ENCODE data around the gene PLPPR3. TPM values are rescaled to one million over a fixed set of nuclear protein-coding genes. Genes with fewer than 3 reads are reported as not detected.
"Not testable (repeated sequence)": the region's sequence is repeated elsewhere in the genome, so short reads cannot be mapped to it uniquely, and the experiment has no call there.

The PLPPR3 gene
- total and polyA plus RNA-seq, 2 donors: 0.16 to 0.19 TPM

- no peaks in the 10 kb centered on the region for H3K4me1 ChIP-seq (ENCODE audit: control insufficient read depth in 2 of 2, insufficient read depth in 2 of 2, low read length in 2 of 2)
- H3K4me3 ChIP-seq (ENCODE audit: low read length in 2 of 2): no peak overlapping the region
- no peak overlapping the region for H3K27ac ChIP-seq (ENCODE audit: low read depth in 1 of 2, low read length in 1 of 2)
- DNase-seq (ENCODE audit: low read depth in 6 of 9, low spot score in 9 of 9): no peak
- H3K36me3 ChIP-seq (ENCODE audit: control insufficient read depth in 2 of 2, insufficient read depth in 2 of 2, low read length in 1 of 2): no peaks in the 10 kb centered on the region
- WGBS: 58% methylated on average over 12 of the region's 12 CpGs
- peaks cover 35 to 96% of the 10 kb centered on the region in 2 donors for H3K27me3 ChIP-seq (ENCODE audit: control insufficient read depth in 2 of 2, insufficient read depth in 1 of 2, low read length in 1 of 2)
- H3K9me3 ChIP-seq (ENCODE audit: control insufficient read depth in 2 of 2, insufficient read depth in 1 of 2, low read length in 1 of 2): peaks cover 0 to 7% of the 10 kb centered on the region in 2 donors
These were observed 26.7 kb upstream of the PLPPR3 start for GRCh38 chr19:848386-848921.

- peaks cover 24 to 91% of the 10 kb centered on the region in 2 donors for H3K27me3 ChIP-seq (ENCODE audit: control insufficient read depth in 2 of 2, insufficient read depth in 1 of 2, low read length in 1 of 2)
- WGBS: 85% methylated on average over 37 of the region's 37 CpGs
- no peak overlapping the region for H3K27ac ChIP-seq (ENCODE audit: low read depth in 1 of 2, low read length in 1 of 2)
- no peak for DNase-seq (ENCODE audit: low read depth in 6 of 9, low spot score in 9 of 9)
- H3K36me3 ChIP-seq (ENCODE audit: control insufficient read depth in 2 of 2, insufficient read depth in 2 of 2, low read length in 1 of 2): no peaks in the 10 kb centered on the region
- H3K4me1 ChIP-seq (ENCODE audit: control insufficient read depth in 2 of 2, insufficient read depth in 2 of 2, low read length in 2 of 2): no peaks in the 10 kb centered on the region
- no peak overlapping the region for H3K4me3 ChIP-seq (ENCODE audit: low read length in 2 of 2)
- peaks cover 0 to 7% of the 10 kb centered on the region in 2 donors for H3K9me3 ChIP-seq (ENCODE audit: control insufficient read depth in 2 of 2, insufficient read depth in 1 of 2, low read length in 1 of 2)
These were observed 24.2 kb upstream of the PLPPR3 start for GRCh38 chr19:845707-846521.

GRCh38 chr19:844546-844971 lies 22.8 kb upstream of the PLPPR3 start:
- H3K27ac ChIP-seq (ENCODE audit: low read depth in 1 of 2, low read length in 1 of 2): no peak overlapping the region
- no peak for DNase-seq (ENCODE audit: low read depth in 6 of 9, low spot score in 9 of 9)
- WGBS: 44% methylated on average over 11 of the region's 11 CpGs
- H3K4me1 ChIP-seq (ENCODE audit: control insufficient read depth in 2 of 2, insufficient read depth in 2 of 2, low read length in 2 of 2): no peaks in the 10 kb centered on the region
- no peaks in the 10 kb centered on the region for H3K36me3 ChIP-seq (ENCODE audit: control insufficient read depth in 2 of 2, insufficient read depth in 2 of 2, low read length in 1 of 2)
- peaks cover 20 to 87% of the 10 kb centered on the region in 2 donors for H3K27me3 ChIP-seq (ENCODE audit: control insufficient read depth in 2 of 2, insufficient read depth in 1 of 2, low read length in 1 of 2)
- peaks cover 0 to 7% of the 10 kb centered on the region in 2 donors for H3K9me3 ChIP-seq (ENCODE audit: control insufficient read depth in 2 of 2, insufficient read depth in 1 of 2, low read length in 1 of 2)
- H3K4me3 ChIP-seq (ENCODE audit: low read length in 2 of 2): no peak overlapping the region

DNA sequence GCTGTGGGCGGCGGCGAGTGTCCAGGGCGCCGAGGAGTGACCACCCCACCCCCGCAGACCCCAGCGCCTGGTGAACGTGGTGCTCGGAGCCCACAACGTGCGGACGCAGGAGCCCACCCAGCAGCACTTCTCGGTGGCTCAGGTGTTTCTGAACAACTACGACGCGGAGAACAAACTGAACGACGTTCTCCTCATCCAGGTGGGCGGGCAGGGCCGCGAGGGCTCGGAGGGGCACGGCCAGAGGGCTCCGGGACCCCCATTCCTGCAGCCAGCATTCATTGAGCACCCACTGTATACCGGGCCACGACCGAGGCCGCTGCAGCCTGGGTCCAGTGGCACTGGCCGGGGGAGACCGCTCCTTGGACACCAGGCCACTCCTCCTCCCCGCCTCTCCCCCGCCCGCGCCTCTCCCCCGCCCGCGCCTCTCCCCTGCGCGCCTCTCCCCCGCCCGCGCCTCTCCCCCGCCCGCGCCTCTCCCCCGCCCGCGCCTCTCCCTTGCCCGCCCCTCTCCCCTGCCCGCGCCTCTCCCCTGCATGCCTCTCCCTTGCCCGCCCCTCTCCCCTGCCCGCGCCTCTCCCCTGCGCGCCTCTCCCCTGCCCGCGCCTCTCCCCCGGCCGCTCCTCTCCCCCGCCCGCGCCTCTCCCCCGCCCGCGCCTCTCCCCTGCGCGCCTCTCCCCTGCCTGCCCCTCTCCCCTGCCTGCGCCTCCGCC lies 22.2 kb upstream of the PLPPR3 start:
- Histone ChIP-seq H3K9me3 (ENCODE audit: control insufficient read depth in 2 of 2, insufficient read depth in 1 of 2, low read length in 1 of 2) (peaks cover 0 to 7% of the 10 kb centered on the region in 2 donors), H3K4me1 (ENCODE audit: control insufficient read depth in 2 of 2, insufficient read depth in 2 of 2, low read length in 2 of 2) (no peaks in the 10 kb centered on the region), H3K36me3 (ENCODE audit: control insufficient read depth in 2 of 2, insufficient read depth in 2 of 2, low read length in 1 of 2) (no peaks in the 10 kb centered on the region), H3K4me3 (ENCODE audit: low read length in 2 of 2) (no peak overlapping the region), H3K27me3 (ENCODE audit: control insufficient read depth in 2 of 2, insufficient read depth in 1 of 2, low read length in 1 of 2) (peaks cover 20 to 85% of the 10 kb centered on the region in 2 donors), H3K27ac (ENCODE audit: low read depth in 1 of 2, low read length in 1 of 2) (no peak overlapping the region)
- no peak for DNase-seq (ENCODE audit: low read depth in 6 of 9, low spot score in 9 of 9)
- WGBS: 48% methylated on average over 70 of the region's 70 CpGs

GRCh38 chr19:843180-843835 lies 21.6 kb upstream of the PLPPR3 start:
- no peak for DNase-seq (ENCODE audit: low read depth in 6 of 9, low spot score in 9 of 9)
- peaks cover 19 to 82% of the 10 kb centered on the region in 2 donors for H3K27me3 ChIP-seq (ENCODE audit: control insufficient read depth in 2 of 2, insufficient read depth in 1 of 2, low read length in 1 of 2)
- no peaks in the 10 kb centered on the region for H3K4me1 ChIP-seq (ENCODE audit: control insufficient read depth in 2 of 2, insufficient read depth in 2 of 2, low read length in 2 of 2)
- 11% methylated on average over 46 of the region's 46 CpGs for WGBS
- H3K9me3 ChIP-seq (ENCODE audit: control insufficient read depth in 2 of 2, insufficient read depth in 1 of 2, low read length in 1 of 2): peaks cover 0 to 7% of the 10 kb centered on the region in 2 donors
- H3K4me3 ChIP-seq (ENCODE audit: low read length in 2 of 2): no peak overlapping the region
- H3K36me3 ChIP-seq (ENCODE audit: control insufficient read depth in 2 of 2, insufficient read depth in 2 of 2, low read length in 1 of 2): no peaks in the 10 kb centered on the region
- H3K27ac ChIP-seq (ENCODE audit: low read depth in 1 of 2, low read length in 1 of 2): no peak overlapping the region

DNA sequence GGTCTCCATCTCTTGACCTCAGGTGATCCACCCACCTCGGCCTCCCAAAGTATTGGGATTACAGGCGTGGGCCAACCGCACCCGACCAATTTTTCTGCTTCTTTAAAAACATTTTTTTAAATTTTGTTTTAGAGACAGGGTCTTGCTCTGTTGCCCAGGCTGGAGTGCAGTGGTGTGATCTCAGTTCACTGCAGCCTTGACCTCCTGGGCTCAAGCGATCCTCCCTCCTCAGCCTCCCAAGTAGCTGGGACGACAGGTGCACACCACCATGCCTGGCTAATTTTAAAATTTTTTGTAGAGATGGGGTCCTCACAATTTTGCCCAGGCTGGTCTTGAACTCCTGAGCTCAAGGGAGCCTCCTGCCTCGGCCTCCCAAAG lies 21.0 kb upstream of the PLPPR3 start:
- DNase-seq (ENCODE audit: low read depth in 6 of 9, low spot score in 9 of 9); H3K9me3 ChIP-seq (ENCODE audit: control insufficient read depth in 2 of 2, insufficient read depth in 1 of 2, low read length in 1 of 2); H3K4me1 ChIP-seq (ENCODE audit: control insufficient read depth in 2 of 2, insufficient read depth in 2 of 2, low read length in 2 of 2); H3K4me3 ChIP-seq (ENCODE audit: low read length in 2 of 2); H3K27ac ChIP-seq (ENCODE audit: low read depth in 1 of 2, low read length in 1 of 2); H3K36me3 ChIP-seq (ENCODE audit: control insufficient read depth in 2 of 2, insufficient read depth in 2 of 2, low read length in 1 of 2): not testable (repeated sequence)
- peaks cover 17 to 79% of the 10 kb centered on the region in 2 donors for H3K27me3 ChIP-seq (ENCODE audit: control insufficient read depth in 2 of 2, insufficient read depth in 1 of 2, low read length in 1 of 2)
- 87% methylated on average over 7 of the region's 7 CpGs for WGBS

DNA sequence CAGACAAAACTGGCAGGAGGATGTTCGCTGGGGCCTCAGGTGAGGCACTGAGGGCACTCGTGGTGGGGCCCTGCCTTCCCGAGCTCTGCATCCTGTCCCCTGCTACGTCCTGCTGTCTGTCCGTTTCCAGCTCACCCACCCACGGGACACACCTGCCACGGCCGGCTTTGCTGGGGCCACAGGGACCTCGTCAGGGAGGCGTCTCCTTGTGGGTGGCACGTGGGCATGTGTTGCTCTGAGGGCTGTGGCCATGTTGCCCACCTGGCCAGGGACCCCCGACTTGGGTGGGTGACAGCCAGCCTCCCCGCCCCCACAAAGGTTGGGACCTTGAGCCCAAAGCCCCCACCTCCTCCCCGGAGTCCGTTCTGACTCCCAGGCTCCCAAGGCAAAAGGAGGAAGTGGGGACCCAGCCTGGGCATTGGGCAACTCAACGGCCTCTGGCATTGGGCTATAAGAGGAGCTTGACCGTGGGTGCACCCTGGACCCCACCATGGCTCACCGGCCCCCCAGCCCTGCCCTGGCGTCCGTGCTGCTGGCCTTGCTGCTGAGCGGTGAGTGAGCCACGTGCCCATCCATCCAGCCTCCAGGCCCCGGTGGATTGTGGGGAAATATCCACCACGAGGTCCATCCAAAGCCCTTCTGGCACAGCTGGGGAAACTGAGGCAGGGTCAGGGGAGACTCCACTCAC lies 18.9 kb upstream of the PLPPR3 start, which contains the start of gene PRTN3:
Gene PRTN3, plus strand, starts transcription at position 481 of the 688 bp plus-strand sequence. Its CDS starts 10 bp downstream, at position 491.
- H3K27me3 ChIP-seq (ENCODE audit: control insufficient read depth in 2 of 2, insufficient read depth in 1 of 2, low read length in 1 of 2): peaks cover 11 to 72% of the 10 kb centered on the region in 2 donors
- no peak within 1 kb of the TSS for H3K27ac ChIP-seq (ENCODE audit: low read depth in 1 of 2, low read length in 1 of 2)
- WGBS: 71% methylated on average over 24 of the region's 24 CpGs
- H3K4me1 ChIP-seq (ENCODE audit: control insufficient read depth in 2 of 2, insufficient read depth in 2 of 2, low read length in 2 of 2): no peaks in the 10 kb centered on the region
- H3K36me3 ChIP-seq (ENCODE audit: control insufficient read depth in 2 of 2, insufficient read depth in 2 of 2, low read length in 1 of 2): no peaks in the 10 kb centered on the region
- no peak for DNase-seq (ENCODE audit: low read depth in 6 of 9, low spot score in 9 of 9)
- peaks cover 0 to 7% of the 10 kb centered on the region in 2 donors for H3K9me3 ChIP-seq (ENCODE audit: control insufficient read depth in 2 of 2, insufficient read depth in 1 of 2, low read length in 1 of 2)
- no peak within 1 kb of the TSS for H3K4me3 ChIP-seq (ENCODE audit: low read length in 2 of 2)

DNA sequence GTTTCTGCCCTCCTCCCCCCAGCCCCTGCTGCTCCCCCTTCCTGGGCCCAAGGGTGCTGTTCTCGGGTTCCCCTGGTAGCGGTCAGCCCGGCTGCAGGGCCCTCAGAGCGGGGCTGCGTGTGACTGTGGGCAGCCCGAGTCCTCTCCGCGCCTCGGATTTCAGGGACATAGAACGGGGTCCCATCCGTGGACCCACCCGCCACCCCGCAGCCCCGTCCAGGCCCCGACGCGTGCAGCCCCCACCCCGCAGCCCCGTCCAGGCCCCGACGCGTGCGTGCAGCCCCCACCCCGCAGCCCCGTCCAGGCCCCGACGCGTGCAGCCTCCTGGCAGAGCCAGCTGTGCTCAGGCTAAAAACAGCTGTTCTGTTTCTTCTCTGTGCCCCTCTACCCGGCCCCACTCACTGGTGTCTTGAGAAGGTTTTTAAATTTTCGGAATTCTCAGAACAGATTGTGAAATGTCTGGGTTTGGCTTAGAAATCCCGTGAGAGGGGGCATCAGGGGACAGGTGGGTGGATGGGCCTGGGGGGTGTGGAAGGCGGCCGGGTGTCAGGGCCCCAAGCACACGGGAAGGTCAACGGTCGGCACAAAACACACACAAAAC lies 13.6 kb upstream of the PLPPR3 start:
- DNase-seq (ENCODE audit: low read depth in 6 of 9, low spot score in 9 of 9): no peak
- Histone ChIP-seq H3K36me3 (ENCODE audit: control insufficient read depth in 2 of 2, insufficient read depth in 2 of 2, low read length in 1 of 2) (no peaks in the 10 kb centered on the region), H3K9me3 (ENCODE audit: control insufficient read depth in 2 of 2, insufficient read depth in 1 of 2, low read length in 1 of 2) (no peaks in the 10 kb centered on the region), H3K4me3 (ENCODE audit: low read length in 2 of 2) (no peak overlapping the region), H3K27ac (ENCODE audit: low read depth in 1 of 2, low read length in 1 of 2) (no peak overlapping the region), H3K4me1 (ENCODE audit: control insufficient read depth in 2 of 2, insufficient read depth in 2 of 2, low read length in 2 of 2) (no peaks in the 10 kb centered on the region), H3K27me3 (ENCODE audit: control insufficient read depth in 2 of 2, insufficient read depth in 1 of 2, low read length in 1 of 2) (peaks cover 2 to 54% of the 10 kb centered on the region in 2 donors)
- 91% methylated on average over 36 of the region's 36 CpGs for WGBS

All from thymus (tissue), 11 donors.